K562 (cell line): ENCODE measurements around the gene SAP25. TPM values are rescaled to one million over a fixed set of nuclear protein-coding genes. Genes with fewer than 3 reads are reported as not detected.

Source experiments
- ASH1L ChIP-seq: fragments of 450-650 bp; IDR thresholded peaks from 2 replicates; pipeline ENCODE4 v1.6.1; 2018; ENCODE audit warnings: borderline replicate concordance, mild to moderate bottlenecking, low read depth; ENCODE audit not compliant: partially characterized antibody
- BACH1 ChIP-seq: fragments of 200-800 bp; sonication (Bioruptor generic); IDR thresholded peaks from 2 replicates; pipeline ENCODE4 v1.6.1; 2016; ENCODE audit warnings: missing genetic modification characterization, missing compliant biosample characterization
- BMI1 ChIP-seq: fragments of 150-350 bp; IDR thresholded peaks from 2 replicates; pipeline ENCODE4 v1.6.1; 2014; ENCODE audit warnings: low read length
- CAMTA2 ChIP-seq: fragments of 250-450 bp; sonication (Bioruptor Pico); conservative IDR thresholded peaks from 2 replicates; pipeline ENCODE4 v1.5.1; 2022
- CEBPB ChIP-seq: fragments of 450-650 bp; IDR thresholded peaks from 2 replicates; pipeline ENCODE4 v1.6.1; 2016; ENCODE audit warnings: missing genetic modification characterization, missing compliant biosample characterization
- CHD2 ChIP-seq: IDR thresholded peaks from 2 replicates; pipeline ENCODE4 v1.6.1; 2011; ENCODE audit warnings: low read depth, low read length
- MBD2 ChIP-seq: sonication (generic); IDR thresholded peaks from 2 replicates; pipeline ENCODE4 v1.6.1; 2016; ENCODE audit warnings: low read depth, borderline replicate concordance
- MCM3 ChIP-seq: fragments of 450-650 bp; IDR thresholded peaks from 2 replicates; pipeline ENCODE4 v1.6.1; 2016
- NBN ChIP-seq: fragments of 450-650 bp; IDR thresholded peaks from 2 replicates; pipeline ENCODE4 v1.6.1; 2016; ENCODE audit warnings: low read depth, mild to moderate bottlenecking
- NFXL1 ChIP-seq: fragments of 450-650 bp; formaldehyde crosslinking; IDR thresholded peaks from 2 replicates; pipeline ENCODE4 v1.4.0; 2021; ENCODE audit warnings: mild to moderate bottlenecking
- POLR2H ChIP-seq: IDR thresholded peaks from 2 replicates; pipeline ENCODE4 v1.6.1; 2016; ENCODE audit warnings: missing genetic modification characterization, low read depth, mild to moderate bottlenecking, control low read depth, missing compliant biosample characterization, moderate library complexity
- SOX6 ChIP-seq: fragments of 450-650 bp; IDR thresholded peaks from 2 replicates; pipeline ENCODE4 v1.6.1; 2014; ENCODE audit warnings: mild to moderate bottlenecking
- polyA plus RNA-seq, 8 experiments: library from polyadenylated mRNA; depleted of rRNA in 4 of 8; stranded (reverse) in 5 of 8; unstranded in 3 of 8; fragments of >200 nt; fragmentation: Nextera tagmentation in 2 of 8; fragmentation: Illumina TruSeq in 1 of 8; extraction: Ambion mirVana in 2 of 8; extraction: Trizol in 1 of 8; gene quantifications; 2 replicates each; pipeline versions ENCODE4 v1.2.1 to v1.2.3, GENCODE V29; 2011 to 2014; ENCODE audit warnings: inconsistent platforms in 1 of 8, missing spikeins in 1 of 8
- total RNA-seq, 7 experiments: library from RNA; depleted of rRNA in 6 of 7; stranded (reverse); fragments of >200 nt in 6 of 7; fragmentation: Illumina TruSeq in 2 of 7; extraction: Trizol in 2 of 7; gene quantifications; 2 replicates each; pipeline versions ENCODE4 v1.2.1 to v1.2.3, GENCODE V29; 2011 to 2021; ENCODE audit warnings: low replicate concordance in 1 of 7
- TF ChIP-seq, protein P1 (sequence below): fragments of 450-650 bp; IDR thresholded peaks from 2 replicates; pipeline ENCODE4 v1.6.1; 2016; ENCODE audit warnings: mild to moderate bottlenecking, moderate library complexity
- TF ChIP-seq, protein P2 (sequence below): fragments of 250-450 bp; sonication (Bioruptor Pico); IDR thresholded peaks from 2 replicates; pipeline ENCODE4 v1.5.0; 2022; ENCODE audit warnings: mild to moderate bottlenecking

The SAP25 gene
- total and polyA plus RNA-seq, 9 of the 15 experiments (the other 6 are each of a cell fraction or from before 2014, with no cell fraction given): 0.13 to 5.3 (median 0.78) TPM; not detected in 1

DNA sequence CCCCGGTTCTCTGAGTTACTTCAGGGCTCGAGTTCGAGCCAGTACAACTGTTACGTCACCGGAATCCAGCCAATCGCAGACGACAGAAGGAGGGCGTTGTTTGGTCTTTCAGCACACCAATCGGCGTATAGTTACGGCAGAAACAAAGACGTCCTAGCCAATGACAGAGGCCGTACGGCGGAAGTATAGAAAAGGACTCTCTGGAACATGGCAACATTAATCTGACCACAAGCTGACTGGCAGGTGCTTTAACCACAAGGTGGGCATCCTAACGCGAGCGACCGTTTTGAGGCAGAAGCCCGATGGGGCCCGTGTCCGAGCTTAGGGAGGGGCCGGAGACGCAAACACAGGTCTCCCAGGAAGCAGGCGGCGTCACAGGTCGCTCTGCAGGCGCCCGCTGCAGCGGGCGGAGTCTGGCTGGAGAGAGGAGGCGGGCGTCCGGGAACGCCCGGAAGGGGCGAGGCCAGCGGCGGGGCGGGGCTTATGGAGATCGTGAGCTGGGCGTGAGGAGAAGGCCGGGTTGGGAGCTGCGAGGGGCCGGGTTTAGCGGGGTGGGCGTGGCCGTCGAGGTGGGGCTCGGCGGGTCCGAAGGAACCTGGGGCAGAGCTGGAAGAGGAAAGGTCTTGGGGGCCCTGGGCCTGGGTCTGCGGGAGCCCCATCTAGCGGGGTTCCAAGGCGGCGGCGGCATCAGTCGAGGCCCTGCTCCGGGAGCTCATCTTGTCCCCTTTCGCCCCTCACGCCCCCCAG, 38.5 kb upstream of the SAP25 start, which contains the start of gene MOSPD3 (continued):
- TF ChIP-seq, protein P1, sequence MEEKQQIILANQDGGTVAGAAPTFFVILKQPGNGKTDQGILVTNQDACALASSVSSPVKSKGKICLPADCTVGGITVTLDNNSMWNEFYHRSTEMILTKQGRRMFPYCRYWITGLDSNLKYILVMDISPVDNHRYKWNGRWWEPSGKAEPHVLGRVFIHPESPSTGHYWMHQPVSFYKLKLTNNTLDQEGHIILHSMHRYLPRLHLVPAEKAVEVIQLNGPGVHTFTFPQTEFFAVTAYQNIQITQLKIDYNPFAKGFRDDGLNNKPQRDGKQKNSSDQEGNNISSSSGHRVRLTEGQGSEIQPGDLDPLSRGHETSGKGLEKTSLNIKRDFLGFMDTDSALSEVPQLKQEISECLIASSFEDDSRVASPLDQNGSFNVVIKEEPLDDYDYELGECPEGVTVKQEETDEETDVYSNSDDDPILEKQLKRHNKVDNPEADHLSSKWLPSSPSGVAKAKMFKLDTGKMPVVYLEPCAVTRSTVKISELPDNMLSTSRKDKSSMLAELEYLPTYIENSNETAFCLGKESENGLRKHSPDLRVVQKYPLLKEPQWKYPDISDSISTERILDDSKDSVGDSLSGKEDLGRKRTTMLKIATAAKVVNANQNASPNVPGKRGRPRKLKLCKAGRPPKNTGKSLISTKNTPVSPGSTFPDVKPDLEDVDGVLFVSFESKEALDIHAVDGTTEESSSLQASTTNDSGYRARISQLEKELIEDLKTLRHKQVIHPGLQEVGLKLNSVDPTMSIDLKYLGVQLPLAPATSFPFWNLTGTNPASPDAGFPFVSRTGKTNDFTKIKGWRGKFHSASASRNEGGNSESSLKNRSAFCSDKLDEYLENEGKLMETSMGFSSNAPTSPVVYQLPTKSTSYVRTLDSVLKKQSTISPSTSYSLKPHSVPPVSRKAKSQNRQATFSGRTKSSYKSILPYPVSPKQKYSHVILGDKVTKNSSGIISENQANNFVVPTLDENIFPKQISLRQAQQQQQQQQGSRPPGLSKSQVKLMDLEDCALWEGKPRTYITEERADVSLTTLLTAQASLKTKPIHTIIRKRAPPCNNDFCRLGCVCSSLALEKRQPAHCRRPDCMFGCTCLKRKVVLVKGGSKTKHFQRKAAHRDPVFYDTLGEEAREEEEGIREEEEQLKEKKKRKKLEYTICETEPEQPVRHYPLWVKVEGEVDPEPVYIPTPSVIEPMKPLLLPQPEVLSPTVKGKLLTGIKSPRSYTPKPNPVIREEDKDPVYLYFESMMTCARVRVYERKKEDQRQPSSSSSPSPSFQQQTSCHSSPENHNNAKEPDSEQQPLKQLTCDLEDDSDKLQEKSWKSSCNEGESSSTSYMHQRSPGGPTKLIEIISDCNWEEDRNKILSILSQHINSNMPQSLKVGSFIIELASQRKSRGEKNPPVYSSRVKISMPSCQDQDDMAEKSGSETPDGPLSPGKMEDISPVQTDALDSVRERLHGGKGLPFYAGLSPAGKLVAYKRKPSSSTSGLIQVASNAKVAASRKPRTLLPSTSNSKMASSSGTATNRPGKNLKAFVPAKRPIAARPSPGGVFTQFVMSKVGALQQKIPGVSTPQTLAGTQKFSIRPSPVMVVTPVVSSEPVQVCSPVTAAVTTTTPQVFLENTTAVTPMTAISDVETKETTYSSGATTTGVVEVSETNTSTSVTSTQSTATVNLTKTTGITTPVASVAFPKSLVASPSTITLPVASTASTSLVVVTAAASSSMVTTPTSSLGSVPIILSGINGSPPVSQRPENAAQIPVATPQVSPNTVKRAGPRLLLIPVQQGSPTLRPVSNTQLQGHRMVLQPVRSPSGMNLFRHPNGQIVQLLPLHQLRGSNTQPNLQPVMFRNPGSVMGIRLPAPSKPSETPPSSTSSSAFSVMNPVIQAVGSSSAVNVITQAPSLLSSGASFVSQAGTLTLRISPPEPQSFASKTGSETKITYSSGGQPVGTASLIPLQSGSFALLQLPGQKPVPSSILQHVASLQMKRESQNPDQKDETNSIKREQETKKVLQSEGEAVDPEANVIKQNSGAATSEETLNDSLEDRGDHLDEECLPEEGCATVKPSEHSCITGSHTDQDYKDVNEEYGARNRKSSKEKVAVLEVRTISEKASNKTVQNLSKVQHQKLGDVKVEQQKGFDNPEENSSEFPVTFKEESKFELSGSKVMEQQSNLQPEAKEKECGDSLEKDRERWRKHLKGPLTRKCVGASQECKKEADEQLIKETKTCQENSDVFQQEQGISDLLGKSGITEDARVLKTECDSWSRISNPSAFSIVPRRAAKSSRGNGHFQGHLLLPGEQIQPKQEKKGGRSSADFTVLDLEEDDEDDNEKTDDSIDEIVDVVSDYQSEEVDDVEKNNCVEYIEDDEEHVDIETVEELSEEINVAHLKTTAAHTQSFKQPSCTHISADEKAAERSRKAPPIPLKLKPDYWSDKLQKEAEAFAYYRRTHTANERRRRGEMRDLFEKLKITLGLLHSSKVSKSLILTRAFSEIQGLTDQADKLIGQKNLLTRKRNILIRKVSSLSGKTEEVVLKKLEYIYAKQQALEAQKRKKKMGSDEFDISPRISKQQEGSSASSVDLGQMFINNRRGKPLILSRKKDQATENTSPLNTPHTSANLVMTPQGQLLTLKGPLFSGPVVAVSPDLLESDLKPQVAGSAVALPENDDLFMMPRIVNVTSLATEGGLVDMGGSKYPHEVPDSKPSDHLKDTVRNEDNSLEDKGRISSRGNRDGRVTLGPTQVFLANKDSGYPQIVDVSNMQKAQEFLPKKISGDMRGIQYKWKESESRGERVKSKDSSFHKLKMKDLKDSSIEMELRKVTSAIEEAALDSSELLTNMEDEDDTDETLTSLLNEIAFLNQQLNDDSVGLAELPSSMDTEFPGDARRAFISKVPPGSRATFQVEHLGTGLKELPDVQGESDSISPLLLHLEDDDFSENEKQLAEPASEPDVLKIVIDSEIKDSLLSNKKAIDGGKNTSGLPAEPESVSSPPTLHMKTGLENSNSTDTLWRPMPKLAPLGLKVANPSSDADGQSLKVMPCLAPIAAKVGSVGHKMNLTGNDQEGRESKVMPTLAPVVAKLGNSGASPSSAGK: peak; percentile 69; the same call in 1 of the 2 replicates
- TF ChIP-seq CHD2: peak; percentile 59; the same call in 1 of the 2 replicates
- TF ChIP-seq SOX6: no peak; the same call in 1 of the 2 replicates
- TF ChIP-seq NFXL1 (CRISPR knock-in tag): no peak
- TF ChIP-seq MBD2: peak; percentile 91
- no peak for TF ChIP-seq BMI1
- TF ChIP-seq CEBPB (tag): peak; percentile 91
- TF ChIP-seq ASH1L: peak; percentile 86
- TF ChIP-seq, protein P2, sequence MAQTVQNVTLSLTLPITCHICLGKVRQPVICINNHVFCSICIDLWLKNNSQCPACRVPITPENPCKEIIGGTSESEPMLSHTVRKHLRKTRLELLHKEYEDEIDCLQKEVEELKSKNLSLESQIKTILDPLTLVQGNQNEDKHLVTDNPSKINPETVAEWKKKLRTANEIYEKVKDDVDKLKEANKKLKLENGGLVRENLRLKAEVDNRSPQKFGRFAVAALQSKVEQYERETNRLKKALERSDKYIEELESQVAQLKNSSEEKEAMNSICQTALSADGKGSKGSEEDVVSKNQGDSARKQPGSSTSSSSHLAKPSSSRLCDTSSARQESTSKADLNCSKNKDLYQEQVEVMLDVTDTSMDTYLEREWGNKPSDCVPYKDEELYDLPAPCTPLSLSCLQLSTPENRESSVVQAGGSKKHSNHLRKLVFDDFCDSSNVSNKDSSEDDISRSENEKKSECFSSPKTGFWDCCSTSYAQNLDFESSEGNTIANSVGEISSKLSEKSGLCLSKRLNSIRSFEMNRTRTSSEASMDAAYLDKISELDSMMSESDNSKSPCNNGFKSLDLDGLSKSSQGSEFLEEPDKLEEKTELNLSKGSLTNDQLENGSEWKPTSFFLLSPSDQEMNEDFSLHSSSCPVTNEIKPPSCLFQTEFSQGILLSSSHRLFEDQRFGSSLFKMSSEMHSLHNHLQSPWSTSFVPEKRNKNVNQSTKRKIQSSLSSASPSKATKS: no peak
- TF ChIP-seq CAMTA2: no peak
- no peak for TF ChIP-seq MCM3
- TF ChIP-seq POLR2H (tag): peak; percentile 86
- TF ChIP-seq NBN: peak; percentile 63
- TF ChIP-seq BACH1 (tag): 0 out of 2 replicates have a peak, but pooled peaks have one; percentile 26
